HG03354 (cell line): ENCODE measurements around the gene ING4.

ENCODE experiments used
- ATAC-seq: cut with Tn5 transposase; IDR thresholded peaks from one replicate; pipeline ENCODE4 v1.9.1; 2021; ENCODE audit warnings: mild to moderate bottlenecking; ENCODE audit not compliant: unreplicated experiment, poor library complexity, severe bottlenecking

The ING4 gene

GRCh38 chr12:6640497-6640896, 22.4 kb downstream of the ING4 start:
- no peak for ATAC-seq

DNA sequence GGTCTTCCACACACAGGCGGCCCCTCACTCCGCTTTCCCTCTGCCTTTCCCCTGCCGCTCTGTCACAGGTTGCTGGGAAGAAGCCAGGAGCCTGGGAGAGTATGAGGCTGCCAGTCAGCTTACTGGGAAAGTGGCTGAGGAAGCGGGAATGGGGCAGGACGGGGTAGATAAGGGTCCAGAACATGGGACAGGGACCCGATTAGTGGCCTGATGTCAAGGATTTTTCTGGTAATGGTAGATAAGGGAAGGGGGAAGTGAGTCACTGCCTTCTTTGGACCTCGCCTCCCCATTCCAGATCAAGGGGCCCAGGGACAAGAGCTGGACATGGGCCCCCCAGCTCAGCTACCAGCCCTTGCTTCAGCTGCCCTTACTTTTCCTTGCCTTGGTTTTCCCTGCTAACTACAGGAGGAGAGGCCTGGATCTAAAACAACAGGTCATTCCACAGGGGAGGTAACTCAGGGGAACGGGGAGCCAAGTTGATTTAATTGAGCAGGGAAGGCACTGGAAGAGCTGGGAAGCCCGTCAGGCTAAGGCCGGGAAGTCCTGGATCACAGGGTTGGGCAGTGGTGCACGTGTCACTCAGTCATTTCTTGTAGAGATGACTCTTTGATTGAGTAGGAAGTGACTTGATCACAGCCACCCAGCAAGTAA, 23.6 kb downstream of the ING4 start:
- no peak for ATAC-seq

DNA sequence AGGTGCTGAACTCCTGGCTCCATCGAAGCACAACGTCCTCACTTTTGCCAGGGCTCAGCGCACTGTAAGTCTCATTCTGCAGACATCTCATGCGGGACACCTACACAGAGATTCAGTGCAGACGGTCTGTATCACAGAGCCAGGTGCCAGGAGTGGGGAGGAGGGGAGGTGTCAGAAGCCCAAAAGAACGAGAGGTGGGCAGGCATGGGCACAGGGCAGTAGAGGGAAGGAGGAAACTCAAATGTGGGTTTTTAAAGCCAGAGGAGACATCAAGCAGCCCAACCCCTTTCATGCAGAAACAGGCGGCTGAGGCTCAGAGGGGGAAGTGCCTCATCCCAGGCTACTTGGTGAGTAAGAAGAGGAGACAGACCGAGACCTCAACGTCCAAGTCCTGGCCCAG, 24.6 kb downstream of the ING4 start:
- no peak for ATAC-seq

DNA sequence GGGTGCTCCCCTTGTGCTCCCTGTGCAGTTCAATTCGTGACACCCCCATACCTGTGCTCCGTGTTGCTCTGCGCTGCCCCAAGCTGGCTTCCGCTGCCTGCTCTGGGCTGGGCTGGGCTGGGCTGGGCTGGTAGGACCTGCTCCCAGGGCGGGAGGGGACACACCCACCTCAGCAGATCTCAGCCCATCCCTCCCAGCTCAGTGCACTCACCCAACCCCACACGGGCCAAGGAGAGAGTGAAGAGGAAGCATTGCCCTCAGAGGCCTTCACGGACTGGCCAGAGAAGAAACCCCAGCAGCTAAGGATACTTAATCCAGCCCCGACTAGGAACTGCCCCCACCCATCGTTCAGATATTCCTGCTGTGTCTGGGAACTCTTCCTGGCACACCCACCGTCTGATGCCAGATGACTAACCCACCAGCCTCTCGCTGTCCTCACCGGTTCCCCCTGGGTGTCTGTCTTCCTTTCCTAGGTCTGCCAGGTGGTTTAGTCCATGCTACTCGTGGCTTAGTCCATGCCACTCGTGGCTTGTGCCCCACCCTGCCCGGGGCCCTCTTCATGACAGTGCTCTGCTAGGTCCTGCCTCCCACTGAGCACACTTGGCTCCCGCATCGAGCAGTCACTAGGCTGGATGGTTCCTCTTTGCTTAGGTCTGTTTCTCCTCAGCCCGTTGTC, 26.9 kb downstream of the ING4 start, which contains the start of gene LPAR5:
LPAR5 (minus strand) TSS at position 104 of the 676 bp plus-strand sequence. CDS start 14,711 bp downstream, outside the sequence.
- ATAC-seq, result peak; percentile 38

DNA sequence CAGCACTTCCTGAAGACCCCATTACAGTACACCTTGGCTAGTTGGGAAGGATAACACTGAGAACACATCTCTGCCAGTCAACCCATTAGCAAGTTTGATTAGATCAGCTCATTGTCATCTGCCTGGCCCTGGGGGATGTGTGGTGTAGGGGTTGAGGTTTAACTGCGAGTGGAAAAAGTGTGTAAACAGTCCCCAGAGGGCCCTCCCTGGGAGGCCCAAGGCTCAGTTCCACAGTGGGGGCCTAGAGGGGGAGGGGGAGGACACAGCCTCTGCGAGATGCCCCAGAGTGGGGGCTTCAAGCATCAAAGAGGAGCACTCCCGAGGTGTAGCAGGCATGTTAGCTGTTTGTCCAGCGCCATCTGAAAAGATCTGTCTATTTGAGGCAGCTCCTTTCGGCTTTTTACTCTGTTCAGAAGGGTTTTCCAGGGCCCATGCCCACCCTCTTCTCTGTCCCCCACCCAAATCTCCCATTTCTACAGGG, 27.5 kb downstream of the ING4 start:
- ATAC-seq, result peak; percentile 59

DNA sequence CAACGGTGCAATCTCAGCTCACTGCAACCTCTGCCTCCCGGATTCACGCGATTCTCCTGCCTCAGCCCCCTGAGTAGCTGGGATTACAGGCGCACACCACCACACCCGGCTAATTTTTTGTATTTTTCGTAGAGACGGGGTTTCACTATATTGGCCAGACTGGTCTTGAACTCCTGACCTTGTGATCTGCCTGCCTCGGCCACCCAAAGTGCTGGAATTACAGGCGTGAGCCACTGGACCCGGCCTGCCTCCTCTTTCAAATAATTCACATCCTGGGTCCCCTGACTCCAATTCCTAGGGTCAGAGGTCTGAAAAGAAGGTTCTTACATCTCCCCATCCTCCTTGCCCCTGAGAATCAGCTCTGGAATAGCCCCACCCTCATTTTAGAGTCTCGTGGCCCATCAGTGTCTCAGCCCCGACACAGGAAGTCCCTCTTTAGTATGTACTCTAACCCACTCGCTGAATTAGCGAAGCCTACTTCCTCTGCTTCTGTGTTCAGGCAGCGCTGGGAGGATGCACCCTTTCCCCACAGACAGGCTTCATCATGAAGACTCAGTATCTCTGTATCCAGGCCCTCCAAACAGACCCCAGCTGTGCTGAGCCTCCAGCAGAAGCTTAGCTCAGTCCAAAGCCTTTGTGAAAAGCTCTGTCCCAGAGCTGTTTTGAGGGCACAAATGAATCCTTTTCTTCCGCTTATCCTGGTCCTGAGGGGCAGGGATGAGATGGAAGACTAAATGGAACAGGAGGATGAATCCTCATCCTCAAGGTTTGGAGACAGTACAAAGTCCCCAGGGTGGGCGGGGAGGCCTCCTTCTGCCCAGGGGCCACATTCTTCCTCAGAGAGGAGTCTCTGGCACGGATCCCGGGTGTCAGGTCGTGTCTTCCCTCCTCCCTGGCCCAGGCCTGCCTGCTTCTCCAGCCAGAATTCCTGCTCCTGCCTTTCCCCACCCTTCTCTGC, 30.6 kb downstream of the ING4 start:
- ATAC-seq, result peak; percentile 64

DNA sequence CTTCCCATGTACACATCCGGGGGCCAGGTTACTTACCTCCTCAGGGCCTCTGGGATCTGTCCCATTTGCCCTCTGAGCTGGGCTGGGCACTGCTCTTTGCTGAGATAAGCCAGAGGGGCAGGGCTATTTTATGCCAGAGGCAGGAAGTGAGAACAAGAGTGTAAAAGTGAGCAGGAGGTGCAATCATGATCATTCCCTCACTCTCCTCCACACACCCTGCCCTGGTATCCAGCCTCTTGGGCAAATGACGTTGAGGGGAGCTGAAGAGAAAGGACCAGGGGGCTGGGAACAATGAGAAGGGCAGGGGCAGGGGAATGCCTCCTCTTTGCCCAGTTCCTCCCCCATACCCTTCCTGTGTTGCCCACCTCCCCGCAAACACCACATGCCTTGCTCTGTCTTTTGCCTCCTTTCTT, 31.4 kb downstream of the ING4 start:
- no peak for ATAC-seq

GRCh38 chr12:6630736-6631135, 32.2 kb downstream of the ING4 start:
- no peak for ATAC-seq

DNA sequence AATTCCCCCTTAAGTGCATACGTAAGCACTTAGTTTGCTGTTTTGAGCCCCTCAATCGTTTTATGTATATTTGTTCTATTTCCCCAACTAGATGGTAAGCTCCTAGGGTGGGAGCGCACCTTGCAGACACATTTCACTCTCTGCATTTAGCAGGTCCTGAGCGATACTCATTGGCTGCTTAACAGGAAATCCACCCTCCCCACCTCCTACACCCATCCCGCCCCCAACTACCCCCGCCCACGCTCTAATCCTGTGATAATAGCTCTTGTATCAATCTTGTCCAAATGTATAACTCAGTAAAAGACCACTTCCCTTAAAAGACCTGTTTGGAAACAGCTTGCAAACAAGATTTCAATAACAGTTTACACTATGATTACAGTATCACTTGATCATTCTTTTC, 35.3 kb downstream of the ING4 start:
- no peak for ATAC-seq

GRCh38 chr12:6626654-6627283, 36.1 kb downstream of the ING4 start:
- no peak for ATAC-seq

GRCh38 chr12:6620885-6621274, 42.0 kb downstream of the ING4 start:
- no peak for ATAC-seq

DNA sequence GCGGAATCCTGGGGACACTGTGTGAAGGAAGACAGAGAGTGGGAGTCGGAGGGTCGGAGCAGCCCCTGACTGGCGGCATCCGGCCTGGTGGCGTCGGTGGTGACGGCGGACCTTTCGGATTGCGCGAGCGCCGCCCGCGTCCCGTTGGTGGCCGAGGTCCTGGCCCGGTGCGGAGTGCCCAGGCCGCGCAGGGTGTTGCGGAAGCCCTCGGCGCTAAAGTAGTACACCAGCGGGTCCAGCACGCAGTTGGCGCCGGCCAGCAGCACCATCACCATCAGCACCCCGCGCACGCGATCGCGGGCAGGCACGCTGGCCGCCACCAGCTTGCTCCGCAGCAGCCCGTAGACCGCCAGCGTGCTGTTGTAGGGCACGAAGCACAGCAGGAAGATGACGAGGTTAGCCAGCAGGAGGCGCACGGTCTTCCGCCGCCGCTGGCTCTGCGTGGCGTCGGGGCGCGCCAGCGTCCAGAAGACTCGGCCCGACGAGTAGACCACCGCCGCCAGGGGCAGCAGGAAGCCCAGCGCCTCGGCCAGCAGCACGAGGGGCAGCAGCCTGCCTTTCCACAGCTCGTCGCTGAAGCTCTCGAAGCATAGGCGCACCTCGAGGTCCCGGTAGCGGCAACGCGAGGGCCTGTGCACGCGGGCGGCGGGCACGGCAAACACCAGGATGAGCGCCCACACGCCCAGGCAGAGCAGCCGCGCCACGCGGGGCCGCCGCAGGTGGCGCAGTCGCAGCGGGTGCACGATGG, 42.6 kb downstream of the ING4 start:
- no peak for ATAC-seq

GRCh38 chr12:6618483-6619225, 44.3 kb downstream of the ING4 start:
- no peak for ATAC-seq

- no peak for ATAC-seq
Measured at GRCh38 chr12:6615802-6616201, 47.1 kb downstream of the ING4 start.

GRCh38 chr12:6614513-6615172, 48.3 kb downstream of the ING4 start:
- no peak for ATAC-seq

DNA sequence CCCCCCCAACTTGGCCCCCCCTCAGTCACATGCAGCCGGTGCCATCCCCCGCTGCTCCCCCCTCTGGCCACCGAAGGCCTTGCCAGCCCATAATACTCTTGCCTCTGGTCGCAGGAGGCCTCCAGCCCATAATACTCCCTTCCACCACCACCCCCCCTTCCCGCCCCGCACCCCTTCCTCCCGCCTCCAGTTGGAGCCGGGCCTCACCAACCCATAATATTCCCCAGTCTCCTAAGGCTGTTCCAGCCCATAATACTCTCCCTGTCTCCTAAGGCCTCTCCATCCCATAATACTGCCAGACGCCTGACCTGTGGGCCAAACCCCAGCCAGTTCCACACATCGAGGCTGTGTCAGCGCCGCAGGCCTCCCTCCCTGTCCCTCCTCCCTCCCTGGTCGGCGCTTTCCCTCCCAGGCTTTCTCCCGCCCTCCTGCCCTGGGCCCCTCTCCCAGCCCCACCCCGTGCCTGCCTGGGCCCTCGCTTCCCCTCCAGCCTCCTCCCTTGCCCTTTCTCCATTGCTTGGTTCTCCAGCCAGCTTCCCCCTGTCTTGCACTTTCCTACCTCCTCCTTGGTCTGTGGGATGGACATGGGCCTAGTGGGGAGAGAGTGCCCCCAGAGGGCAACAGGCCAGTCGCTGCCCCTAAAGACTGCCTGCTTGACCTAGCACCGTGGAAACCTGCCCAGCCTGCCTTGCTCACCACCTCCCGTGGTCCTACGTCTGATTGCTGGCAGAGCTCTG, 49.0 kb downstream of the ING4 start:
- peak; percentile 45 for ATAC-seq

GRCh38 chr12:6613015-6613775, 49.7 kb downstream of the ING4 start:
- no peak for ATAC-seq
